K562 (cell line): Measurements from ENCODE around the gene BIVM. TPM values are rescaled to one million over a fixed set of nuclear protein-coding genes. Genes with fewer than 3 reads are reported as not detected.
A peak's percentile ranks its signal among the peaks of the same experiment; 100 is the strongest.

ENCODE experiments used
- ATAC-seq: fragments of 200-7000 bp; cut with Tn5 transposase; 3 replicates; pipeline ENCODE4 v1.9.1; 2020; ENCODE audit warnings: moderate library complexity
- BruUV-seq: library from RNA; stranded (reverse); fragments of 400-500 nt; replicated peaks from 2 replicates; lab custom pipeline; 2021; lab: Mats Ljungman, UMichigan
- CTCF ChIA-PET: fragments of 300-600 bp; formaldehyde crosslinking; extraction: SDS; loops from one replicate; lab custom pipeline; 2021; ENCODE audit warnings: low intra/inter-chr PET ratio; lab: Yijun Ruan, JAX
- POLR2A ChIA-PET: fragments of 300-600, 350-650 bp; sonication (Branson Sonifier 250); formaldehyde crosslinking; extraction: SDS; loops from one replicate; lab custom pipeline; 2021; ENCODE audit warnings: antibody characterized with exemption, inconsistent platforms; lab: Yijun Ruan, JAX
- DNase-seq, 4 experiments: peaks; one replicate each; pipeline versions ENCODE4 v3.0.0 to v3.0.0-alpha.2; 2011 to 2018; ENCODE audit warnings: low spot score in 3 of 4, mixed read lengths in 3 of 4; ENCODE audit errors: extremely low read depth in 1 of 4
- FAIRE-seq: peaks from 2 replicates; lab custom pipeline; 2011; peaks lifted over from hg19 to GRCh38; lab: Jason Lieb, UNC
- H2AFZ ChIP-seq: 2 replicates; pipeline ENCODE4 v1.6.0; 2011; ENCODE audit warnings: low read depth, low read length, control low read depth, inconsistent platforms
- H3K27ac ChIP-seq: fragments of 200-600 bp; 3 replicates; pipeline ENCODE4 v1.8.0; 2011; ENCODE audit warnings: low read depth, mild to moderate bottlenecking, control low read depth, inconsistent platforms, low read length, moderate library complexity, mixed read lengths; ENCODE audit errors: extremely low read depth
- H3K27me3 ChIP-seq, 2 experiments: fragments of 300-600 bp in 1 of 2; 2 replicates in 1 of 2; 3 replicates in 1 of 2; pipeline versions ENCODE4 v1.6.0 to v1.8.0; 2011; ENCODE audit warnings: inconsistent platforms in 2 of 2, low read length in 2 of 2, mild to moderate bottlenecking in 1 of 2, mixed read lengths in 1 of 2, moderate library complexity in 1 of 2; ENCODE audit not compliant: control insufficient read depth in 2 of 2, insufficient read depth in 2 of 2
- H3K36me3 ChIP-seq: fragments of 300-600 bp; 3 replicates; pipeline ENCODE4 v1.8.0; 2011; ENCODE audit warnings: mild to moderate bottlenecking, low read length, inconsistent platforms; ENCODE audit not compliant: control insufficient read depth, insufficient read depth
- H3K4me1 ChIP-seq, 2 experiments: fragments of 200-600 bp in 1 of 2; replicated peaks in 1 of 2; 2 replicates in 1 of 2; 3 replicates in 1 of 2; pipeline versions ENCODE4 v1.5.1 to v1.8.0; 2011; ENCODE audit warnings: inconsistent platforms in 2 of 2, low read length in 2 of 2, mild to moderate bottlenecking in 1 of 2, mixed read lengths in 1 of 2, moderate library complexity in 1 of 2; ENCODE audit not compliant: control insufficient read depth in 2 of 2, insufficient read depth in 2 of 2
- H3K4me2 ChIP-seq: 2 replicates; pipeline ENCODE4 v1.6.1; 2011; ENCODE audit warnings: low read length, control low read depth, inconsistent platforms, mixed read lengths; ENCODE audit not compliant: insufficient read depth
- H3K4me3 ChIP-seq: fragments of 200-600 bp; sonication (generic), shearing (Covaris generic); 2 replicates; pipeline ENCODE4 v1.5.1; 2016; ENCODE audit warnings: control low read depth, inconsistent platforms
- H3K79me2 ChIP-seq: fragments of 200-600 bp; 3 replicates; pipeline ENCODE4 v1.8.0; 2011; ENCODE audit warnings: low read length, inconsistent platforms; ENCODE audit not compliant: control insufficient read depth, insufficient read depth
- H3K9ac ChIP-seq, 2 experiments: 2 replicates each; pipeline versions ENCODE4 v1.6.0 to v1.6.1; 2011; ENCODE audit warnings: low read depth in 2 of 2, low read length in 2 of 2, control low read depth in 1 of 2, inconsistent platforms in 1 of 2, mild to moderate bottlenecking in 1 of 2, mixed read lengths in 1 of 2; ENCODE audit not compliant: insufficient read depth in 1 of 2
- H3K9me1 ChIP-seq: one replicate; pipeline ENCODE4 v1.6.0; 2011; ENCODE audit warnings: inconsistent platforms, mild to moderate bottlenecking, low read length, moderate library complexity; ENCODE audit not compliant: control insufficient read depth, insufficient read depth
- H3K9me3 ChIP-seq: replicated peaks from 2 replicates; pipeline ENCODE4 v1.5.1; 2011; ENCODE audit warnings: low read depth, low read length, inconsistent platforms; ENCODE audit not compliant: control insufficient read depth, insufficient read depth
- H4K20me1 ChIP-seq: replicated peaks from 2 replicates; pipeline ENCODE4 v1.6.1; 2011; ENCODE audit warnings: low read length, inconsistent platforms, mixed read lengths; ENCODE audit not compliant: control insufficient read depth, insufficient read depth
- DIDO1 ChIP-seq: fragments of 450-650 bp; IDR thresholded peaks from 2 replicates; pipeline ENCODE4 v1.6.1; 2016; ENCODE audit warnings: low read depth, missing biosample characterization, missing genetic modification characterization
- NFATC3 ChIP-seq: fragments of 450-650 bp; IDR thresholded peaks from 2 replicates; pipeline ENCODE4 v1.6.1; 2017; ENCODE audit warnings: mild to moderate bottlenecking
- NFXL1 ChIP-seq: fragments of 450-650 bp; formaldehyde crosslinking; IDR thresholded peaks from 2 replicates; pipeline ENCODE4 v1.4.0; 2021; ENCODE audit warnings: mild to moderate bottlenecking
- RHOXF2B ChIP-seq: fragments of 250-450 bp; sonication (Bioruptor Pico); conservative IDR thresholded peaks from 2 replicates; pipeline ENCODE4 v1.5.1; 2021
- ZBTB17 ChIP-seq: fragments of 450-650 bp; formaldehyde crosslinking; IDR thresholded peaks from 2 replicates; pipeline ENCODE4 v1.4.0; 2020; ENCODE audit warnings: mild to moderate bottlenecking
- ZNF445 ChIP-seq: fragments of 250-450 bp; sonication (Bioruptor Pico); IDR thresholded peaks from 2 replicates; pipeline ENCODE4 v1.4.0; 2020; ENCODE audit warnings: low read depth, mild to moderate bottlenecking, moderate library complexity
- ZNF586 ChIP-seq: fragments of 450-650 bp; formaldehyde crosslinking; conservative IDR thresholded peaks from 2 replicates; pipeline ENCODE4 v1.4.0; 2020; ENCODE audit warnings: mild to moderate bottlenecking, moderate library complexity
- ZNF589 ChIP-seq: fragments of 200-800 bp; sonication (Bioruptor generic); IDR thresholded peaks from 2 replicates; pipeline ENCODE4 v1.6.1; 2016; ENCODE audit warnings: low read depth, missing genetic modification characterization, missing compliant biosample characterization
- ZSCAN32 ChIP-seq: fragments of 450-650 bp; formaldehyde crosslinking; IDR thresholded peaks from 2 replicates; pipeline ENCODE4 v1.4.0; 2020; ENCODE audit warnings: mild to moderate bottlenecking, moderate library complexity
- WGBS: fragments of 100-300 bp; shearing (Covaris generic); methylation state at CpG from one replicate; pipeline ENCODE4 v1.1.6; 2016; ENCODE audit warnings: low coverage, mixed read lengths; ENCODE audit not compliant: insufficient coverage; ENCODE audit errors: missing lambda C conversion rate; 5-methylcytosine and 5-hydroxymethylcytosine counted together
- in situ Hi-C: fragments of 300-500 bp; cut with MboI; formaldehyde crosslinking; loops from 4 replicates; pipeline ENCODE4 v1.15.0; 2018; ENCODE audit warnings: inconsistent platforms, mixed read lengths
- intact Hi-C: fragments of 100-400 bp; cut with micrococcal nuclease; formaldehyde crosslinking; loops from 2 replicates; pipeline ENCODE4 v1.14.2; 2022
- polyA plus RNA-seq, 8 experiments: library from polyadenylated mRNA; depleted of rRNA in 4 of 8; stranded (reverse) in 5 of 8; unstranded in 3 of 8; fragments of >200 nt; fragmentation: Nextera tagmentation in 2 of 8; fragmentation: Illumina TruSeq in 1 of 8; extraction: Ambion mirVana in 2 of 8; extraction: Trizol in 1 of 8; gene quantifications; 2 replicates each; pipeline versions ENCODE4 v1.2.1 to v1.2.3, GENCODE V29; 2011 to 2014; ENCODE audit warnings: inconsistent platforms in 1 of 8, missing spikeins in 1 of 8
- total RNA-seq, 7 experiments: library from RNA; depleted of rRNA in 6 of 7; stranded (reverse); fragments of >200 nt in 6 of 7; fragmentation: Illumina TruSeq in 2 of 7; extraction: Trizol in 2 of 7; gene quantifications; 2 replicates each; pipeline versions ENCODE4 v1.2.1 to v1.2.3, GENCODE V29; 2011 to 2021; ENCODE audit warnings: low replicate concordance in 1 of 7
- TF ChIP-seq, protein P1 (sequence below): sonication (generic); formaldehyde crosslinking; IDR thresholded peaks from 2 replicates; pipeline ENCODE4 v1.9.0; 2022; ENCODE audit warnings: mild to moderate bottlenecking, missing genetic modification reagents
- TF ChIP-seq, protein P2 (sequence below), 2 experiments: fragments of 150-350 bp in 1 of 2; IDR thresholded peaks; 2 replicates each; pipeline ENCODE4 v1.6.1; 2012 to 2016; ENCODE audit warnings: low read depth in 2 of 2, low read length in 2 of 2, mild to moderate bottlenecking in 1 of 2, moderate library complexity in 1 of 2

The BIVM gene
- total and polyA plus RNA-seq, 9 of the 15 experiments (the other 6 are each of a cell fraction or from before 2014, with no cell fraction given), result 3.6 to 23.1 (median 16.8) TPM

GRCh38 chr13:102848956-102849355 lies 50.0 kb downstream of the BIVM start:
- Histone ChIP-seq H3K9ac (no peak overlapping the region), H2AFZ (no peak overlapping the region), H3K36me3 (peaks cover 10% of the 10 kb centered on the region; the same call in 2 of the 3 replicates), H3K79me2 (peaks cover 37% of the 10 kb centered on the region), H3K27me3 (no peaks in the 10 kb centered on the region), H3K9me1 (no peaks in the 10 kb centered on the region)
- DNase-seq, result no peak
- POLR2A ChIA-PET, result interaction anchor here (0.6 kb wide), 1 partner anchor 12 kb away, joined by 3 read pairs; no protein-coding TSS in a partner anchor
- TF ChIP-seq, protein P1, sequence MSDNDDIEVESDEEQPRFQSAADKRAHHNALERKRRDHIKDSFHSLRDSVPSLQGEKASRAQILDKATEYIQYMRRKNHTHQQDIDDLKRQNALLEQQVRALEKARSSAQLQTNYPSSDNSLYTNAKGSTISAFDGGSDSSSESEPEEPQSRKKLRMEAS (CRISPR knock-in tag), result no peak
- TF ChIP-seq ZBTB17 (CRISPR knock-in tag), result peak; percentile 60; the same call in 1 of the 2 replicates
- TF ChIP-seq, all 486 proteins: peak for 1
- Histone ChIP-seq H4K20me1 (no peaks in the 10 kb centered on the region), H3K4me2 (no peak overlapping the region), H3K4me3 (no peak overlapping the region), H3K27ac (no peak overlapping the region), H3K9me3 (no peaks in the 10 kb centered on the region), H3K4me1 (peaks cover 4 to 6% of the 10 kb centered on the region in 2 experiments; a peak in 3 of 5 replicates)
- BruUV-seq, result no TSS peak
- in situ Hi-C loops (loop anchor here (5.0 kb wide), 1 partner anchor 252 kb away; the partner anchor contains the start of gene TPP2), intact Hi-C loops (no loop called here)
- ATAC-seq (no peak), FAIRE-seq (no peak)
- CTCF ChIA-PET, result no interaction called here
- WGBS, result 82% methylated on average over 6 of the region's 6 CpGs

DNA sequence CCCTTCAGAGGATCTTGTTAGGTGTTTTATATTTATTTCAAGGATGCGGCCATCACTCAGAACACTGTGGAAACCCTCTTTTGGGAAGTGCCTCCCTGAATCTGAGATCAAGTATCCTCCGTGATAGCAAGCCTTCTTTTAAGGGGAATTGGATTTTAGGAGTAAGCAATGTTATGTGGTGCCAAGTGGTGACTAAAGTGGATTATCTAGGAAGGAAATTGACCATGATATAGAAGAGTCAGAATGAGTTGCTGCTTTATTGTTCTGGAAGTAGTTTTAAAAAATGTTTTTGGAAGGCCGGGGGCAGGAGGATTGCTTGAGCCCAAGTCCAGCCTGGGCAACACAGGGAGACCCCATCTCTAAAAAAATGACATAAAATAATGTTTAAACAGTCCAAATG lies 53.6 kb downstream of the BIVM start:
- FAIRE-seq, result no peak
- 96% methylated on average over 2 of the region's 3 CpGs for WGBS
- CTCF ChIA-PET, result no interaction called here
- peaks cover 36% of the 10 kb centered on the region; the same call in 2 of the 3 replicates for H3K36me3 ChIP-seq
- H3K4me1 ChIP-seq, result peaks cover 3 to 4% of the 10 kb centered on the region in 2 experiments; a peak in 2 of 5 replicates
- BruUV-seq, result no TSS peak
- no peak overlapping the region for H2AFZ ChIP-seq
- H3K4me2 ChIP-seq, result no peak overlapping the region
- intact Hi-C loops, result no loop called here
- H3K27ac ChIP-seq, result no peak overlapping the region
- POLR2A ChIA-PET, result no interaction called here
- H4K20me1 ChIP-seq, result no peaks in the 10 kb centered on the region
- H3K79me2 ChIP-seq, result peaks cover 20% of the 10 kb centered on the region
- no peak for DNase-seq
- no peak for ATAC-seq
- in situ Hi-C loops, result no loop called here
- H3K9me3 ChIP-seq, result no peaks in the 10 kb centered on the region
- no peaks in the 10 kb centered on the region for H3K27me3 ChIP-seq
- no peaks in the 10 kb centered on the region for H3K9me1 ChIP-seq
- no peak overlapping the region for H3K4me3 ChIP-seq
- no peak overlapping the region for H3K9ac ChIP-seq
- no peak for TF ChIP-seq ZNF445 (CRISPR knock-in tag)
- no peak for TF ChIP-seq ZSCAN32 (CRISPR knock-in tag)
- TF ChIP-seq, protein P2, sequence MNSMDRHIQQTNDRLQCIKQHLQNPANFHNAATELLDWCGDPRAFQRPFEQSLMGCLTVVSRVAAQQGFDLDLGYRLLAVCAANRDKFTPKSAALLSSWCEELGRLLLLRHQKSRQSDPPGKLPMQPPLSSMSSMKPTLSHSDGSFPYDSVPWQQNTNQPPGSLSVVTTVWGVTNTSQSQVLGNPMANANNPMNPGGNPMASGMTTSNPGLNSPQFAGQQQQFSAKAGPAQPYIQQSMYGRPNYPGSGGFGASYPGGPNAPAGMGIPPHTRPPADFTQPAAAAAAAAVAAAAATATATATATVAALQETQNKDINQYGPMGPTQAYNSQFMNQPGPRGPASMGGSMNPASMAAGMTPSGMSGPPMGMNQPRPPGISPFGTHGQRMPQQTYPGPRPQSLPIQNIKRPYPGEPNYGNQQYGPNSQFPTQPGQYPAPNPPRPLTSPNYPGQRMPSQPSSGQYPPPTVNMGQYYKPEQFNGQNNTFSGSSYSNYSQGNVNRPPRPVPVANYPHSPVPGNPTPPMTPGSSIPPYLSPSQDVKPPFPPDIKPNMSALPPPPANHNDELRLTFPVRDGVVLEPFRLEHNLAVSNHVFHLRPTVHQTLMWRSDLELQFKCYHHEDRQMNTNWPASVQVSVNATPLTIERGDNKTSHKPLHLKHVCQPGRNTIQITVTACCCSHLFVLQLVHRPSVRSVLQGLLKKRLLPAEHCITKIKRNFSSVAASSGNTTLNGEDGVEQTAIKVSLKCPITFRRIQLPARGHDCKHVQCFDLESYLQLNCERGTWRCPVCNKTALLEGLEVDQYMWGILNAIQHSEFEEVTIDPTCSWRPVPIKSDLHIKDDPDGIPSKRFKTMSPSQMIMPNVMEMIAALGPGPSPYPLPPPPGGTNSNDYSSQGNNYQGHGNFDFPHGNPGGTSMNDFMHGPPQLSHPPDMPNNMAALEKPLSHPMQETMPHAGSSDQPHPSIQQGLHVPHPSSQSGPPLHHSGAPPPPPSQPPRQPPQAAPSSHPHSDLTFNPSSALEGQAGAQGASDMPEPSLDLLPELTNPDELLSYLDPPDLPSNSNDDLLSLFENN (IDR thresholded peaks at IDR 0.05; ENCODE audit: low read depth in 2 of 2, low read length in 2 of 2), result no peak
- TF ChIP-seq DIDO1 (tag), result no peak
- TF ChIP-seq RHOXF2B, result no peak
- TF ChIP-seq ZNF589 (CRISPR knock-in tag), result no peak
- TF ChIP-seq NFXL1 (CRISPR knock-in tag), result no peak
- TF ChIP-seq NFATC3, result no peak
- TF ChIP-seq ZNF586, result no peak
